ENCODE results near the gene SLC11A2.

DNA sequence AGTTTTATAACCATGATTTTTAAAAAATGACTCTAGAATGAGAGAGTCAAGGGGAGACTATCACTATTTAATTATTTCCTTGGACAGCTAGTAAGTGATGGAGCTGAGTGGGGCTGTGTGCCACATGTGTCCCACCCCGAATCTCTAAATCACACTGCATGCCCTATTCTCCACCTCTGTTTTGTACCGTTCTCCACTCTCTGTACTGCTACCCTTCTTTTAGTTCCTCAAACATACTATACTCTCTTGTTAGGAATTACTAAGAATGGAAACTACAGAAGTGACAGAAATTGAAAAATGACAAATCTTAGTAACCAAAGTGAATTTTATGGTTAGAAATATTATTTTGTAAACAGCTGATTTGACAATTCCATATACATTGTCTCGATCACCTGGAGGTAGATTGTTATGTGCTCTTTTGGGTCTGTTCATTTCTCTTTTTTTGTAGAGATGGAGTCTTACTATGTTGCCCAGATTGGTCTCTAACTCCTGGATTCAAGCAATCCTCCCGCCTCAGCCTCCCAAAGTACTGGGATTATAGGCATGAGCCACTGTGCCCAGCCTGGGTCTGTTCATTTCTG, 35.9 kb downstream of the SLC11A2 start:
- TF ChIP-seq EZH2 (IDR thresholded peaks at IDR 0.05; ENCODE audit: insufficient read depth, poor library complexity, severe bottlenecking) (no peak), EZH2phosphoT487 (IDR thresholded peaks at IDR 0.05; ENCODE audit: insufficient read depth, low read depth) (no peak)
